Common myeloid progenitor, CD34-positive (primary cell): ENCODE measurements around the gene PGLYRP3. TPM values are rescaled to one million over a fixed set of nuclear protein-coding genes. Genes with fewer than 3 reads are reported as not detected.

Experiments used
- CTCF ChIA-PET: fragments of 350-600 bp; sonication (Branson Sonifier 250); formaldehyde crosslinking; loops from one replicate; lab custom pipeline; 2021; ENCODE audit warnings: antibody characterized with exemption; lab: Charles Lee
- POLR2A ChIA-PET: fragments of 350-600 bp; sonication (Branson Sonifier 250); formaldehyde crosslinking; loops from one replicate; lab custom pipeline; 2021; ENCODE audit warnings: antibody characterized with exemption; lab: Charles Lee
- DNase-seq, 3 donors: peaks; one replicate each; pipeline versions ENCODE4 v3.0.0 to v3.0.0-alpha.2; 2013
- H3K27ac ChIP-seq, 2 experiments: 1 replicate in 1 of 2; 2 replicates in 1 of 2; pipeline ENCODE4 v1.7.0; 2013; ENCODE audit warnings: inconsistent platforms in 2 of 2, low read length in 2 of 2, mild to moderate bottlenecking in 2 of 2, low read depth in 1 of 2, moderate library complexity in 1 of 2; ENCODE audit not compliant: severe bottlenecking in 2 of 2, insufficient read depth in 1 of 2, poor library complexity in 1 of 2
- H3K27me3 ChIP-seq, 5 experiments: replicated peaks in 2 of 5; 1 replicate in 3 of 5; 2 replicates in 2 of 5; pipeline versions ENCODE4 v1.6.1 to v1.7.0; 2013; ENCODE audit warnings: low read length in 4 of 5, mild to moderate bottlenecking in 2 of 5, moderate library complexity in 2 of 5, inconsistent platforms in 1 of 5; ENCODE audit not compliant: insufficient read depth in 5 of 5, control insufficient read depth in 4 of 5
- H3K36me3 ChIP-seq, 4 experiments: 1 replicate in 2 of 4; 2 replicates in 2 of 4; pipeline versions ENCODE4 v1.6.1 to v1.7.0; 2013; ENCODE audit warnings: low read length in 3 of 4, control low read depth in 1 of 4, mild to moderate bottlenecking in 1 of 4; ENCODE audit not compliant: control insufficient read depth in 4 of 4, insufficient read depth in 4 of 4
- H3K4me1 ChIP-seq, 4 experiments: 1 replicate in 3 of 4; 2 replicates in 1 of 4; pipeline versions ENCODE4 v1.6.1 to v1.7.1; 2013; ENCODE audit warnings: low read length in 3 of 4, mild to moderate bottlenecking in 3 of 4, control low read depth in 1 of 4, inconsistent platforms in 1 of 4, moderate library complexity in 1 of 4; ENCODE audit not compliant: control insufficient read depth in 4 of 4, insufficient read depth in 4 of 4; ENCODE audit errors: control extremely low read depth in 1 of 4
- H3K4me3 ChIP-seq, 7 experiments: 1 replicate in 4 of 7; 2 replicates in 3 of 7; pipeline versions ENCODE4 v1.5.1 to v1.7.0; 2013; ENCODE audit warnings: mild to moderate bottlenecking in 7 of 7, low read length in 6 of 7, moderate library complexity in 6 of 7, inconsistent platforms in 2 of 7, low read depth in 2 of 7, control low read depth in 1 of 7; ENCODE audit not compliant: insufficient read depth in 4 of 7, control insufficient read depth in 1 of 7; ENCODE audit errors: extremely low read depth in 1 of 7
- H3K9me3 ChIP-seq, 5 experiments: 1 replicate in 4 of 5; 2 replicates in 1 of 5; pipeline versions ENCODE4 v1.6.1 to v1.7.1; 2013; ENCODE audit warnings: low read length in 4 of 5, mild to moderate bottlenecking in 2 of 5, inconsistent platforms in 1 of 5, low read depth in 1 of 5, moderate library complexity in 1 of 5; ENCODE audit not compliant: control insufficient read depth in 4 of 5, insufficient read depth in 2 of 5; ENCODE audit errors: control extremely low read depth in 1 of 5
- WGBS: methylation state at CpG from one replicate; pipeline ENCODE4 v1.1.5; 2013; ENCODE audit not compliant: insufficient coverage; 5-methylcytosine and 5-hydroxymethylcytosine counted together
- polyA plus RNA-seq: library from polyadenylated mRNA; unstranded; fragments of 120-200 nt; gene quantifications from one replicate; pipeline ENCODE4 v1.2.1, GENCODE V29; 2013

The PGLYRP3 gene, protein sequence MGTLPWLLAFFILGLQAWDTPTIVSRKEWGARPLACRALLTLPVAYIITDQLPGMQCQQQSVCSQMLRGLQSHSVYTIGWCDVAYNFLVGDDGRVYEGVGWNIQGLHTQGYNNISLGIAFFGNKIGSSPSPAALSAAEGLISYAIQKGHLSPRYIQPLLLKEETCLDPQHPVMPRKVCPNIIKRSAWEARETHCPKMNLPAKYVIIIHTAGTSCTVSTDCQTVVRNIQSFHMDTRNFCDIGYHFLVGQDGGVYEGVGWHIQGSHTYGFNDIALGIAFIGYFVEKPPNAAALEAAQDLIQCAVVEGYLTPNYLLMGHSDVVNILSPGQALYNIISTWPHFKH
- polyA plus RNA-seq: not detected

DNA sequence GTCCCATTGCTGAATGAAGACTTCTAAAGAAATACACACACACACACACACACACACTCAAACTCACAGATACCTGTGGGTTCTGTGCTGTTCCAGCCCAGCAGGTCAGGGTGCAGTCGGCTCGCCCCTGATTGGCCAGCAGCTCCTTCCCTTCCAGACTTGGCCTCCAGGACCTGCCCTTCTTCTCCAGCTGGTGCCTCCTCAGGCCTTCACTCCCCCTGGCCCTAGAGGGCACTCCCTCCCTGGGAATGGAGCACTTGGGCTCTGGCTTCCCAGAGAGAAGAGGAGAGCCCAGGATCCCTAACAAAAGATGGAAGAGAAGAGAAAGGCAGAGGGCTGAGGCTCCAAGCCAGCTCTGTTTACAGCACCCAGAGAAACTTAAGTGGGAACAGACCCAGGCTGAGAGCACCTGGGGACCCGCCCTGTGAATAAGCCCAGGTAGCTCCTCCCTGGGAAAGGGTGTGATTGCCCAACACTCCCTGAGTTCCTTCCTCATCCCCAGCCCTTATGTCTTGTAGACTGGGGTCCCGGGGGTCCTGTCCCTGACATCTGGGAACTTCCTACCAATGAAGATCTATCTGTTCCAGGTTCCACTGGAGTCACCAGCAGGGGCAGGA, at the start of gene PGLYRP3:
PGLYRP3 (minus strand) TSS at position 383 of the 617 bp plus-strand sequence. CDS start 2,287 bp downstream, outside the sequence.
- Histone ChIP-seq H3K4me3 (no peak within 1 kb of the TSS), H3K27me3 (no peaks in the 10 kb centered on the region), H3K27ac (no peak within 1 kb of the TSS), H3K9me3 (no peaks in the 10 kb centered on the region), H3K36me3 (no peaks in the 10 kb centered on the region), H3K4me1 (peaks cover 0 to 8% (median 1%) of the 10 kb centered on the region in 4 experiments)
- ChIA-PET POLR2A (no interaction called here), CTCF (interaction anchor here (1.0 to 3.0 kb wide), 4 partner anchors 19 to 40 kb away, joined by 3 to 12 read pairs (median 5); no protein-coding TSS in a partner anchor)
- 87% methylated on average over 2 of the region's 4 CpGs for WGBS
- no peak for DNase-seq

DNA sequence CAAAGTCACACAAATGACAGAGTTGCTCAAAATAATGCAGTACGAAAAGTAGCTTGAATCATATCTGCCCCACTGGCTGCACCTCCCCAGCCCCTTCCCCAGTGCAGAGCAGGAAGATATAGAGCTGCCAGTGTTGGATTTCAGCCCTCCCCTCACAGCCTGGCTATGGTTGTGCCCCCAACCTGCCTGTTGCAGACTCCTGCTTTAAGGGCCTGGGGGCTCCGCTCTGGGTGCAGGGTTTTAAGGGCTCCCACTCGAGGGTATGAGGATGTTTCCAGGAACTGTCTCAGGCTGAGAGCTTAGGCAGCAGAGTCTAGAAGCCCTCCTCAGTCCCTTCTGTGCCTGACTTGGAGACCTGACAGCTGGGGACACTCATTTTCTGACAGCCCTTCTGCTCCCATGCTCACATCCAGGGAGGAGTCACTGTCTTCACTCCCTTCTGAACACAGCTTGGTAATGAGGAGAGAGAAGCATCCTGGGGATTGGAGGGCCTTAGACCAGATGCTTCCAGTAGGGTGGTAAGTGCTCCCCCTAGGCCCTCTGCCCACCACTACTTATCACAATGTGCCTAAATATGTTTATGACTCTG, 49.5 kb upstream of the PGLYRP3 start:
- DNase-seq: no peak
- CTCF ChIA-PET: interaction anchor here (1.0 to 1.8 kb wide), 6 partner anchors 10 to 256 kb away, joined by 3 to 9 read pairs (median 4); no protein-coding TSS in a partner anchor
- no peak overlapping the region for H3K27ac ChIP-seq
- no peaks in the 10 kb centered on the region for H3K27me3 ChIP-seq
- POLR2A ChIA-PET: interaction anchor here (0.9 kb wide), 1 partner anchor 35 kb away, joined by 3 read pairs; no protein-coding TSS in a partner anchor
- no peaks in the 10 kb centered on the region for H3K36me3 ChIP-seq
- H3K9me3 ChIP-seq: no peaks in the 10 kb centered on the region
- 100% methylated on average over 3 of the region's 3 CpGs for WGBS
- H3K4me3 ChIP-seq: no peak overlapping the region
- peaks cover 2 to 28% (median 20%) of the 10 kb centered on the region in 4 experiments for H3K4me1 ChIP-seq

DNA sequence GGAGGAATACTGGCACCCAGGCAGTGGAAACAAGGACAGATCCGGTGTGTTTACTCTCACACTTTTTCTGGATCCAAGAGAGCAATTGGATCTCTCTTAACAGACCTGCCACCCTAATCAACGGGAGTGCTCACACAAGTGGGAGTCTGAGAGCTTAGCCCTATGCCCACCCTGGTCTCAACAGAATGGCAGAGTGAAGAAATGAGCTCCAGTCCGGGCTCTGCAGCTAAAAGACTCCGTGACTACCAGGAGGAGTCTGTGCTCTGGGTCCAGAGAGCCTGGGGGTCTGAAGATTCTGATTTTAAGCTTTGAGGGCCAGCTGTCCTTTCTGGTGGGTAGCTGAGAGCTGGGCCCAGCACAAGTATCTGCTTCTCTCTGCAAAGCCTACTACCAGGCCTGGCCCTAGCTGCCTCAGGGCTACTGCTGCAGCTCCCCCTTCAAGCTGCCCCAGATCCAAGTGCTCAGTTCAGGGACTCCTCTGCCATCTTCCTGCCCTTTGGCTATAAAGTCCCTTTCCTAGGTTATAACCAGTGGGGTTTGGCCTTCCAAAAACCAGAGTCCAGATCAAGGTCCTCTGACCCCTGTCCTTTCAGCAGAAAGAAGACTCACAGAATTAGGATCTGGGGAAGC, 48.8 kb upstream of the PGLYRP3 start:
- Histone ChIP-seq H3K9me3 (no peaks in the 10 kb centered on the region), H3K4me3 (no peak overlapping the region), H3K4me1 (peaks cover 2 to 35% (median 26%) of the 10 kb centered on the region in 4 experiments), H3K27ac (no peak overlapping the region), H3K27me3 (no peaks in the 10 kb centered on the region), H3K36me3 (no peaks in the 10 kb centered on the region)
- DNase-seq: no peak
- CTCF ChIA-PET: interaction anchor here (1.0 to 1.8 kb wide), 6 partner anchors 9 to 257 kb away, joined by 3 to 9 read pairs (median 4); no protein-coding TSS in a partner anchor
- POLR2A ChIA-PET: no interaction called here
- 100% methylated on average over 2 of the region's 4 CpGs for WGBS

DNA sequence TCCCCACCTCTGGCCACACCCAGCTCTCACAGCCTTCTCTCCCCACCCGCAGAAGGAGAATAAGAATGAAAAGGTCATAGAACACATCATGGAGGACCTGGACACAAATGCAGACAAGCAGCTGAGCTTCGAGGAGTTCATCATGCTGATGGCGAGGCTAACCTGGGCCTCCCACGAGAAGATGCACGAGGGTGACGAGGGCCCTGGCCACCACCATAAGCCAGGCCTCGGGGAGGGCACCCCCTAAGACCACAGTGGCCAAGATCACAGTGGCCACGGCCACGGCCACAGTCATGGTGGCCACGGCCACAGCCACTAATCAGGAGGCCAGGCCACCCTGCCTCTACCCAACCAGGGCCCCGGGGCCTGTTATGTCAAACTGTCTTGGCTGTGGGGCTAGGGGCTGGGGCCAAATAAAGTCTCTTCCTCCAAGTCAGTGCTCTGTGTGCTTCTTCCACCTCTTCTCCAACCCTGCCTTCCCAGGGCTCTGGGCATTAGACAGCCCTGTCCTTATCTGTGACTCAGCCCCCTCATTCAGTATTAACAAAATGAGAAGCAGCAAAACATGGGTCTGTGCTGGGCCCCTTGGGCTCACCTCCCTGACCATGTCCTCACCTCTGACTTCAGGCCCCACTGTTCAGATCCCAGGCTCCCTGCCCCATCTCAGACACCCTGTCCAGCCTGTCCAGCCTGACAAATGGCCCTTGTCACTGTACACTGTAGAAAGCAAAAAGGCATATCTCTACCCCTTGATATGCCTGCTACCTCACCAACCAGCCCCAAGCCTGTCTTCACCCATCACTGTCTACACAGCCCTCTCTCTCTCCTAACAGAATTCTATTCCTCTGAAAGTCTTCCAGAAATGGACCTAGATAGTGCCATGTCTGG, 48.1 kb upstream of the PGLYRP3 start:
- CTCF ChIA-PET: interaction anchor here (1.1 to 3.8 kb wide), 5 partner anchors 8 to 257 kb away, joined by 3 to 12 read pairs (median 6); partner anchors contain the start of gene S100A8
- no peak for DNase-seq
- Histone ChIP-seq H3K27ac (no peak overlapping the region), H3K4me3 (no peak overlapping the region), H3K27me3 (no peaks in the 10 kb centered on the region), H3K9me3 (no peaks in the 10 kb centered on the region), H3K36me3 (no peaks in the 10 kb centered on the region), H3K4me1 (peaks cover 2 to 38% (median 27%) of the 10 kb centered on the region in 4 experiments)
- 95% methylated on average over 11 of the region's 11 CpGs for WGBS
- POLR2A ChIA-PET: no interaction called here

DNA sequence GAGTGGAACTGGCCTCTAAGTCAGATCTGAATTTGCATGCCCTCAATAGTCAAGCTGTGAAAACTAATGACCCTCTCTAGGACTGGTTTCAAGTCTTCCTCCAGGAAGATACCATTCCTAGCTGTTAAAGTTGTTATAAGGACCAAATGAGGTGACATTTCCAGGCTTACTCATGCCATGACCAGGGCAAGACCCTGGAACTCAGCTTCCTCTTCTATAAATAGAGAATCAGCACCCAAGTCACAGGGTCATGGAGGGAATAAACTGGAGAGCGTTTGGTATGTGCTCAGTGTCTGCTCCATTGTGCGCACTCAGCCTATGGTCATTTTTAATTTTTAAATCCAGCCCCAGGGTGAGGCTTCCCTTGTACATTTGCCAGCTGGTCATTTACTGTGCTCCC, 47.4 kb upstream of the PGLYRP3 start:
- no peak overlapping the region for H3K4me3 ChIP-seq
- POLR2A ChIA-PET: no interaction called here
- CTCF ChIA-PET: interaction anchor here (0.7 to 3.8 kb wide), 3 partner anchors 30 to 231 kb away, joined by 3 to 12 read pairs (median 3); partner anchors contain the start of gene S100A8
- no peaks in the 10 kb centered on the region for H3K27me3 ChIP-seq
- peaks cover 2 to 38% (median 27%) of the 10 kb centered on the region in 4 experiments for H3K4me1 ChIP-seq
- H3K27ac ChIP-seq: no peak overlapping the region
- no peak for DNase-seq
- H3K9me3 ChIP-seq: no peaks in the 10 kb centered on the region
- WGBS: no CpG with 5 or more reads among the region's 2 CpGs
- no peaks in the 10 kb centered on the region for H3K36me3 ChIP-seq

DNA sequence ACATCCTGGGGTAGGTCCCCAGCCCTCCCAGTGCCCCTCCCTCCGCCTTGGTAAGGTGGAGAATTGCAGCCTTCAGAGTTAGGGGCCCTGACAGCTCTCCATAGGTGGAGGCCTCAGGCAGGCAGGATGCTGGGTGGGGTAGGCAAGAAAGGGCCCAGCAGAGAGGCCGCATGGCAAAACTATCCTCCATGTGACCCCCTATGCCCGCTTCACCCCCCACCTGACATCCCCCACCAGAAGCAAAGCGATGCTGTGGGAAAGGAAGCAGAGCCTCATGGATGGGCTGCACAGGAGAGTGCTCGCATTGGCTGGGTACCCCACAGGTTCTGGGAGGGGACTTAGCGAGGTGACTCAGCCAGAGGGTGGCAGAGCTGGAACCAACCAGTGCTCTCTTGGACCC, 46.5 kb upstream of the PGLYRP3 start:
- Histone ChIP-seq H3K4me1 (peaks cover 2 to 38% (median 27%) of the 10 kb centered on the region in 4 experiments), H3K27ac (no peak overlapping the region), H3K9me3 (no peaks in the 10 kb centered on the region), H3K4me3 (no peak overlapping the region), H3K27me3 (no peaks in the 10 kb centered on the region), H3K36me3 (no peaks in the 10 kb centered on the region)
- no peak for DNase-seq
- CTCF ChIA-PET: interaction anchor here (1.1 to 3.8 kb wide), 2 partner anchors 31 to 134 kb away, joined by 3 to 12 read pairs; partner anchors contain the start of gene S100A8
- POLR2A ChIA-PET: no interaction called here
- 100% methylated on average over 2 of the region's 6 CpGs for WGBS
